Esophagus muscularis mucosa (tissue), 4 donors: Measurements from ENCODE around the gene KLHL3.

Source experiments
- CTCF ChIP-seq, 3 experiments: fragments of 200-600 bp in 2 of 3; fragments of 450-650 bp in 1 of 3; sonication (generic) in 2 of 3; IDR thresholded peaks; one replicate each; pipeline ENCODE4 v1.5.1; 2017 to 2019; ENCODE audit warnings: antibody characterized with exemption in 3 of 3, mild to moderate bottlenecking in 2 of 3, moderate library complexity in 1 of 3
- EP300 ChIP-seq: sonication (generic); formaldehyde crosslinking; IDR thresholded peaks from one replicate; pipeline ENCODE4 v1.6.1; 2017; ENCODE audit warnings: antibody characterized with exemption
- POLR2A ChIP-seq: fragments of 450-650 bp; IDR thresholded peaks from one replicate; pipeline ENCODE4 v1.6.1; 2017; ENCODE audit warnings: antibody characterized with exemption, moderate library complexity, mild to moderate bottlenecking, low read depth
- POLR2AphosphoS5 ChIP-seq, 2 donors: sonication (generic); formaldehyde crosslinking; IDR thresholded peaks; one replicate each; pipeline ENCODE4 v1.6.1; 2017; ENCODE audit warnings: antibody characterized with exemption in 2 of 2

GRCh38 chr5:137646761-137647160 is 89.1 kb downstream of the KLHL3 start:
- TF ChIP-seq CTCF (IDR thresholded peaks at IDR 0.05) (no peak), POLR2AphosphoS5 (IDR thresholded peaks at IDR 0.05) (no peak), POLR2A (no peak), EP300 (no peak)
